ENCODE results near the gene ADAMTSL3.

GRCh38 chr15:83733691-83734090 lies 79.8 kb downstream of the ADAMTSL3 start:
- TF ChIP-seq EP300 (IDR thresholded peaks at IDR 0.05; ENCODE audit: low read depth) (no peak), POLR2A (IDR thresholded peaks at IDR 0.05) (no peak), CTCF (IDR thresholded peaks at IDR 0.05) (no peak), POLR2AphosphoS5 (IDR thresholded peaks at IDR 0.05) (no peak)

Data from transverse colon (tissue), 4 donors.